GM18511 (cell line): ENCODE results near the gene CGA.
A peak's percentile ranks its signal among the peaks of the same experiment; 100 is the strongest.
"Not testable (repeated sequence)": the region's sequence is repeated elsewhere in the genome, so short reads cannot be mapped to it uniquely, and the experiment has no call there.

ENCODE experiments used
- ATAC-seq: cut with Tn5 transposase; IDR thresholded peaks from one replicate; pipeline ENCODE4 v1.9.1; 2021; ENCODE audit warnings: mild to moderate bottlenecking, moderate library complexity; ENCODE audit not compliant: unreplicated experiment

The CGA gene

GRCh38 chr6:87095087-87095509, at the start of gene CGA:
TSS of gene CGA (minus strand) at chr6:87095106. CDS start at chr6:87088200, 6,906 bp downstream.
- ATAC-seq = no peak

- ATAC-seq = not testable (repeated sequence)
Observed at GRCh38 chr6:87139927-87140326, 45.0 kb upstream of the CGA start.

- ATAC-seq = peak; percentile 67
Observed at GRCh38 chr6:87139236-87139635, 44.3 kb upstream of the CGA start.

- no peak for ATAC-seq
Observed at GRCh38 chr6:87136963-87137362, 42.1 kb upstream of the CGA start.

- no peak for ATAC-seq
Observed at GRCh38 chr6:87127737-87128136, 32.8 kb upstream of the CGA start.

- ATAC-seq = no peak
Observed at GRCh38 chr6:87126501-87126900, 31.6 kb upstream of the CGA start.

GRCh38 chr6:87124074-87124473, 29.2 kb upstream of the CGA start:
- ATAC-seq = no peak

- no peak for ATAC-seq
Observed at GRCh38 chr6:87122477-87122876, 27.6 kb upstream of the CGA start.

GRCh38 chr6:87118054-87118453, 23.1 kb upstream of the CGA start:
- ATAC-seq = no peak

- ATAC-seq = no peak
Observed at GRCh38 chr6:87116922-87117321, 22.0 kb upstream of the CGA start.

- ATAC-seq = peak; percentile 99
Observed at GRCh38 chr6:87115402-87116135, 20.7 kb upstream of the CGA start.

- ATAC-seq = no peak
Observed at GRCh38 chr6:87110636-87111035, 15.7 kb upstream of the CGA start.

- ATAC-seq = no peak
Observed at GRCh38 chr6:87105823-87106222, 10.9 kb upstream of the CGA start.

- ATAC-seq = no peak
Observed at GRCh38 chr6:87104667-87105066, 9.8 kb upstream of the CGA start.

GRCh38 chr6:87103977-87104601, 9.2 kb upstream of the CGA start:
- ATAC-seq = no peak

GRCh38 chr6:87102151-87102621, 7.3 kb upstream of the CGA start:
- no peak for ATAC-seq

- ATAC-seq = no peak
Observed at GRCh38 chr6:87101067-87101466, 6.2 kb upstream of the CGA start.

- no peak for ATAC-seq
Observed at GRCh38 chr6:87100216-87100615, 5.3 kb upstream of the CGA start.

- peak; percentile 89 for ATAC-seq
Observed at GRCh38 chr6:87099472-87099871, 4.6 kb upstream of the CGA start.

GRCh38 chr6:87094576-87094975, 330 bp downstream of the CGA start:
- ATAC-seq = no peak

- no peak for ATAC-seq
Observed at GRCh38 chr6:87093651-87094050, 1.3 kb downstream of the CGA start.

- no peak for ATAC-seq
Observed at GRCh38 chr6:87093199-87093598, 1.7 kb downstream of the CGA start.
